Activated CD4-positive, alpha-beta T cell treated with anti-CD3 and anti-CD28 coated beads, Interleukin-2, amount 50 U/mL, for 16 hours (primary cell): ENCODE data around the gene STAP2.

Experiments
- DNase-seq: peaks from one replicate; pipeline ENCODE4 v3.0.0-alpha.2; 2020

The STAP2 gene

DNA sequence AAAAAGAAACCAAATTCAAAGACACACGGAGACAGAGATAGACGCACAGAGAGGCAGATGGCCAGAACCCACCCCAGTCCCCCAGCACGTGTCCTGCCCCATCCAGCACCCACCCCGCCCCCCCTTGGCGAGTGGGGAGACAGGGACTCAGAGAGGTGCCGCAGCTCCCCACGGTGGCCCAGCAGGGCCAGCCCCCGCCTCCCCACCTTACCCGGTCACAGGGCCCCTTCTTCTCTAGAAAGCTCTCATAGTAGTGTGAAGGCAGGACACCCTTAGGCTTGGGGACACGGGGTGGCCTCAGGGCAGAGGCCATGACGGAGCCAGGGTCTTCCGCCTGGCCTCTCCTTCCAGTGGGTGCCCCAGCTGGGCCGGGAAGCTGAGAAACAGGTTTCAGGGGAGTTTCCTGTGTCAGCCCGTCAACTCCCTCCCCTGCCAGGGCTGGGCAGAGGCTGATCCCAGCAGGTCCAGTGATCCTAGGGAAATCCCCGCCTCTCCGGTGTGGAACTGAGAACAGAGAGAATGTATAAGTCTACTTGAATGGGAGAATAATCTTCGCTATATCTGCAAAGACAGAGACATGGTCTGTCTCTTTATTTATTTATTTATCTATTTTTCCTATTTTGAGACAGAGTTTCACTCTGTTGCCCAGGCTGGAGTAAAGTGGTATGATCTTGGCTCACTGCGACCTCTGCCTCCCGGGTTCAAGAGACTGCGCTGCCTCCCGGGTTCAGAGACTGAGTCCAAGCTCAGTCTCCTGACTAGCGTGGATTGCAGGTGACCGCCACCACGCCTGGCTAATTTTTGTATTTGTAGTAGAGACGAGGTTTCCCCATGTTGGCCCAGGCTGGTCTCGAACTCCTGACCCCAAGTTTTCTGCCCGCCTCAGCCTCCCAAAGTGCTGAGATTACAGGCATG, at the start of gene STAP2:
Gene STAP2, minus strand, starts transcription at position 387 of the 915 bp plus-strand sequence. Its CDS starts 74 bp downstream, at position 313.
- DNase-seq: no peak

GRCh38 chr19:4386041-4386782, 47.6 kb upstream of the STAP2 start:
- no peak for DNase-seq

- DNase-seq: no peak
These were observed 46.8 kb upstream of the STAP2 start for GRCh38 chr19:4385291-4386040.

DNA sequence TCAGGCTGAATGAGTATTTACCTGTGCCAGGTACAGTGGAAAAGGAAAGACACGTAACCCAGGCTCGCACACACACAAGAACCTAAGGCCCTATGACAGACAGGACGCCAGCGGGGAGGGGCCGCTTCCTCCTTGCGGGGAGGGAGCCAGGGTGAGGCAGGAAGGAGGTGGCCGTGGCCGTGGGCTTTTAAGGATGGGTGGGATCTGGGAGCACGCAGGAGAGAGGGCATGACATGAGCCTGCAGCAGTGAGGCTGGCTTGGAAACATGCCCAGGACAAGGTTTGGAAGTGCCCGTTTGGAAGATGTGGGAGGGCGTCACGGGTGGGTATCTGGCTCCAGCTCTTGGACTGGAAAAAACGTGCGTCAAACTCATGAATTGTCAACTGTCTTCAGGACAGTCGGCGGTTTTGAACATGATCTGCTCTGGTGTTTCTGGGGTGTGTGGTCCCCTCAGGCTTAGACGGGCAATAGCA, 41.7 kb upstream of the STAP2 start:
- peak; percentile 40 for DNase-seq

GRCh38 chr19:4379383-4380253, 41.0 kb upstream of the STAP2 start:
- peak; percentile 31 for DNase-seq

DNA sequence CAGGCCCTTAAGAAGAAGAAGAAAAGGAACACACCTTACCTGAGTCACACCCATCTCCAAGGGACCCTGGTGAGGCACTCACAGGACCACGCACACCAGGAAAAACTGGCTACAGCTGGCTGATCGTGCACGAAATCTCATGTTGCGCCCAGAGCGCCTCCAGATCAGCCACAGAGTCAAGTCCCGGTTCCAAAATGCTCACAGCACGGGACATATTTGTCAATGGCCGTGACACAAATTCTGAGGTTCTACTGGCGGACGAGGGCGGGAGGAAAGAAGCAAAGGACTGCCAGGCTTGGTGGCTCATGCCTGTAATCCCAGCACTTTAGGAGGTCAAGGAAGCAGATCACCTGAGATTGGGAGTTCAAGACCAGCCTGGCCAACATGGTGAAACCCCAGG, 40.3 kb upstream of the STAP2 start:
- DNase-seq: no peak

- no peak for DNase-seq
These were observed 38.6 kb upstream of the STAP2 start for GRCh38 chr19:4376991-4377781.

DNA sequence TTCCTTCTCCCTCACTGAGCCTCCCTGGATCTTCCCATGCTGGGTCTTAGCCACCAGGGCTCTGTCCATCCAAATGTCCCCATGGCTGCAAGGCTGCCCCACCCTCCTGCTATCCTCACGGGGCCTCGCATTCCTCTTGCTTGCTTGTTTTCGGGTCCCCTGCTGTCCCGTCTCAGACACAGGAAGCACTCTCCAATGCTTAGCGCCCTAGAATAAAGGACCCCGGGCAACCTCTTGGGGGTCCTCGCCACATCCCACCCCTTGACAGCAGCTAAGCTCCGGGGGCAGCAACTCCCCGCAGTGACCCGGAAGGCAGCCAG, 38.0 kb upstream of the STAP2 start:
- DNase-seq: no peak

GRCh38 chr19:4376028-4376670, 37.5 kb upstream of the STAP2 start:
- DNase-seq: no peak

DNA sequence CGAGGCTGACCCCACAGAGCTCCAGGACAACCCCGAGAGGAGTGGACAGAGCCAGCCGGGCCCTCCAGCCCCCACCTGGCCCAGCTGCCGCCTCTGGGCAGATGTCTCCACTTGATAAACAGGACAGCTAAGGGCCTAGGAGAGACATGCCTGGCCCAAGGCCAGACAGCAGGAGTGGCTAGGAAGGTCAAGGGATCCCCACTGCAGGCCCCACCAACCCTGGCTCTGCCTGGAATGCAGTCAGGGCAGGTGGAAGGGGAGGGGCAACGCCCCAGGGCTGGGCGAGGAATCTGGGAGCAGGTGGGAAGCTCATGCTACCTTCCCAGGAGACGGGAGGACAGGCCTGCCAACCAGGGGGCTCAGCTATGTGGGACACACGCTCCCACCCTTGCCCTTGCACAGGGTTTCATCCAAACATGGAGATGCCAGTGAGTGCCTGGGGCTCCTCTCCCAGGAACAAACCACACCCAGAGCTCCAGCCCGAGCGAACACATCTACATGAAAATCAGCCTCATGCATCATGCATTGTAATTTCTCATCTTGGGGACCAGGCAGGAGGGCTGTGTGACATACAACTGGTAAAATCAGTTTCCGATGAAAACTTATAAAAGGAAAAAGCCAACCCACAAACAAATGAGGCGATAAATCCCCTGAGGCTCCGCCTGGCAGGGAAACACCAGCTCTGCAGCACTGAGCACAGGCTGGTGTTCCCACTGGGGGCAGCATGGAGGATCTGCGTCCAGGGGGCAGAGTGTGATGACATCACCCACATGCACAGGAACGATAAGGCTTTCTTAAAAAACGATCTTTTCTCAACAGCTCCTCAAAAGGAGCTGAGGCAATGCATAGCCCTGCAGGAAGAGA, 36.8 kb upstream of the STAP2 start:
- DNase-seq: no peak

- no peak for DNase-seq
These were observed 36.0 kb upstream of the STAP2 start for GRCh38 chr19:4374498-4375163.

DNA sequence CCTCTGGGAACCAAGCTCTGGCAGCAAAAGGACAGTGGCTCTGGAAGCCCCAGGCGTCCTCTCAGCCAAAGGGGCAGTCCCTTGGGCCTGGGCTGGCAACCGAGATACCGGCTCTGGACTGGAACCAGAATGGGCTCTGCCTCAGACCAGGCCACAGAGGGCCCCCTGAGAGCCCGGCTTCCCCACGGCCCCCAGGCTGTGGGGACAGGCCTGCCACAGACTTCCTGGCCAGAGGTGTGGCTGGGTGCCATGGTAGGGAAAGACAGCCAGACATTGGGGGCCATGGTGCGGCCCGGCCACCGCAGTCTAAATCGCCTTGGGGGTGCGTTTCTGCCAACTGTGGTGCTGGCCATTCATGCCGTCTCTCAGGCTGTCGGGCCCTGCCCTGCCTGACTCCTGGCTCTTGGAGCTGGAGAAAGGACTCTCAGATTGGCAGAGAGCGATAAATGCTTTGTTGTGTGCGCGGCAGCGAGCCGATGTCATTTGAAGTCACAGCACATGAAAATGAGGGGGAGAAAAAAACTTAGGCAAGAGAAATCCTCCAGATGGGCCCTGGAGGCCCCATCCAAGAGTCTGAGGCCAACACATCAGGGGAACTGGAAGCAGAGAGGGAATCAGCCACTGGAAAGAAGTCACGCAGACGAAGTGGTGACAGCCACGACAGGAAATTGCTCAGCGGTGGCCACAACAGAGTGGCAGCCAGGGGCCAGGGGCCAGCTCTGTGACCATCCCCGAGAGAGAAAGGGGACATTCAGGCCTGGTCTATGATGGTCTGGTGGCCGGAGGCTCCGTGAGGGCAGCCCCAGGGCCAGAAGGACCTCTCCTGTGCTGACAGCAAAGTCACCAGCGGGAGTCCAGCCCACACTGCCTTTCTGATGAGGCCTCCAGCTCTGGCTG, 35.2 kb upstream of the STAP2 start:
- DNase-seq: no peak

DNA sequence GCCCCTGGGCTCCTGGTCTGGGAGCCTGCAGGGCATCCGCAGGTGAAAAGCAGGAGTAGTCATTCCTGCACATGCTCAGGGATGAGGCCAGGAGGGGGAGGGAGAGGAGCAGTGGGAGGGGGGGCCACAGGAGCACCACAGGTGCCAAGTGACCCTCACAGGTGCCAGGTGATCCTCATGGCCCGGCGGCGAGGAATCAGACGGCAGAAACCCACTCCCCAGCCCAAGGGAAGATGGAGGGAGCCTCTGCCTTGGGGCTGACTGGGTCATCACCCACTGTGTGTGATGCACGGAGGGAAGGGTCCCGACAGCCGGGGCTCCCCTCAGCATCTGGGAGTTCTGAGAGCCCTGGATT, 34.4 kb upstream of the STAP2 start:
- DNase-seq: no peak

DNA sequence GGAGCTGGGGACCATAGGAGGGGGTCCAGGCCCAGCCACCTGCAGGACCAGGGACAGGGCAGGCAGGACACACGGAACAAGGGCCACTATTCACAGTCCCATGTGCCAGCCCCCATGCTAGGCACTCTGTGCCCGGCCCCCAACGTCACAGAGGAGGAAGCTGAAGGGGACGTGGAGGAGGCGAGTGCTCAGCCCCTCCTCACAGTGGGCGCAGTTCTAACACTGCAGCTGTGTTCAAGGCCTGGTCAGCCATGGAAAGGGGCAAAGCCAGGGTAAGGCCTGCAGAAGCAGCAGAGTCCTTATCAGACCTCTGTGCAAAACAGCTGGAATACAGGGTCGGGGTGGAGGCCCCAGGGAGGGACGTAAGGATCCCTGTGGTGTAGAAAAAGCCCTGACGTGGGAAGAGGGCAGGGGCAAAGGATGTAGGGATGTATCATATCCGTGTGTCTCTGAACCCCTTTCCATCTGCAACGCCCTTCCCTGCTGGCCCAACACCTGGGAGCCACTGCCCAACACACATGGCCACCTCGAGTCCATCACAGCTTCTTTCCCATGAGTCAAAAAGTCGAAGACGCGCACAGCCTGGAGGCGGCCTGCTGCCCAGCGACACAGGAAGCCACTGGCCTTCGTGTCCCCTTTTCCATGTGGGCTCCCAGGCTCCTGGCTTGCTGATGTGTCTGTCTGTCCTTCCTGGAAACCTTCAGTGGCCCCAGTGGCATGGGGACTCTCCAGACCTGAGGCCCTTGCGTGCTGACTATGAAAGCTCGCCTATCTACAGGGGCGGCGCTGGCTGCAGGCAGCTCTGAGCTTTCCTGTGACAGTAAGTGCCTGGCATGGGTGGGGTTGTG, 33.8 kb upstream of the STAP2 start:
- DNase-seq: no peak

GRCh38 chr19:4371247-4372164, 32.9 kb upstream of the STAP2 start:
- no peak for DNase-seq

DNA sequence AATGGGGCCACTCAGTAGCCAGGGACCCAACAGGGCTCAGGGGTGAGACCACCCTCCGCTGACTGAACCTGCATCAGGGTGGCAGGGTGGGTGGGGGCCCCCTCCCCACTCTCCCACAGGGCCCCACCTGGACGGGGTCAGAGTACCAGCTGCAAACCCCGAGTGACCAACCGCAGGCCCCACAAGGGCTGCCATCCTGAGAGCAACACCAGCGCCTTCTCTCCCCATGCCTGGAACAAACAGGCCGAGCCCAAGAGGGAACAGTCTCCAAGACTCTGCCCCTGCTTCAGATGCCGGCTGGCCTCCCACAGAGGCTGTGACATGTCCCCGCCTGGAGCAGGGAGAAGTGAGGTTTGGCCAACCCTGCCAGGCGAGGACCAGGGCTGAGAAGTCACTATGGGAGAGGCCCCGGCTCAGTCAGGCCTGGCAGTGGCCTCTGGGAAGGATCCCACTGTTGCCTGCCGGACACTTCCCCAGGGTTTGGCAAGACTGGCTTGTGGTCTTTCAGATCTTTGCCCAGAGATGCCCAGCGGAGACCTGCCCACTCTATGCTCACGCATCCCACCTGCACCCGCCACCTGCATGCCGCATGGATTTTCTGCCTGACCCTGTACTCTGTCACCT, 31.9 kb upstream of the STAP2 start:
- no peak for DNase-seq
